WTC11 (cell line): ENCODE results near the gene TMEM144.

Experiments used
- CTCF ChIP-seq: fragments of 200-600 bp; IDR thresholded peaks from 2 replicates; pipeline ENCODE4 v1.8.0; 2022; ENCODE audit warnings: antibody characterized with exemption
- JUN ChIP-seq: sonication (generic); formaldehyde crosslinking; IDR thresholded peaks from 2 replicates; pipeline ENCODE4 v1.8.0; 2023; ENCODE audit warnings: mild to moderate bottlenecking, missing genetic modification reagents
- SMAD3 ChIP-seq: sonication (generic); formaldehyde crosslinking; IDR thresholded peaks from 2 replicates; pipeline ENCODE4 v1.8.0; 2022; ENCODE audit warnings: missing genetic modification reagents, mild to moderate bottlenecking, borderline replicate concordance
- TCF7 ChIP-seq: sonication (generic); formaldehyde crosslinking; IDR thresholded peaks from 2 replicates; pipeline ENCODE4 v1.8.0; 2022; ENCODE audit warnings: mild to moderate bottlenecking, low read depth, missing genetic modification reagents, moderate library complexity
- TEAD1 ChIP-seq: sonication (generic); formaldehyde crosslinking; IDR thresholded peaks from 2 replicates; pipeline ENCODE4 v1.8.0; 2022; ENCODE audit warnings: mild to moderate bottlenecking, missing genetic modification reagents
- TF ChIP-seq, protein P1 (sequence below): sonication (generic); formaldehyde crosslinking; IDR thresholded peaks from 2 replicates; pipeline ENCODE4 v1.8.1; 2022; ENCODE audit warnings: missing genetic modification reagents, borderline replicate concordance
- TF ChIP-seq, protein P2 (sequence below): sonication (generic); formaldehyde crosslinking; IDR thresholded peaks from 2 replicates; pipeline ENCODE4 v1.8.1; 2022; ENCODE audit warnings: low read depth, missing genetic modification reagents, borderline replicate concordance

- no peak for TF ChIP-seq CTCF
- TF ChIP-seq, protein P1, sequence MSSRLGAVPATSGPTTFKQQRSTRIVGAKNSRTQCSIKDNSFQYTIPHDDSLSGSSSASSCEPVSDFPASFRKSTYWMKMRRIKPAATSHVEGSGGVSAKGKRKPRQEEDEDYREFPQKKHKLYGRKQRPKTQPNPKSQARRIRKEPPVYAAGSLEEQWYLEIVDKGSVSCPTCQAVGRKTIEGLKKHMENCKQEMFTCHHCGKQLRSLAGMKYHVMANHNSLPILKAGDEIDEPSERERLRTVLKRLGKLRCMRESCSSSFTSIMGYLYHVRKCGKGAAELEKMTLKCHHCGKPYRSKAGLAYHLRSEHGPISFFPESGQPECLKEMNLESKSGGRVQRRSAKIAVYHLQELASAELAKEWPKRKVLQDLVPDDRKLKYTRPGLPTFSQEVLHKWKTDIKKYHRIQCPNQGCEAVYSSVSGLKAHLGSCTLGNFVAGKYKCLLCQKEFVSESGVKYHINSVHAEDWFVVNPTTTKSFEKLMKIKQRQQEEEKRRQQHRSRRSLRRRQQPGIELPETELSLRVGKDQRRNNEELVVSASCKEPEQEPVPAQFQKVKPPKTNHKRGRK (CRISPR knock-in tag) = no peak
- TF ChIP-seq SMAD3 (CRISPR knock-in tag) = no peak
- TF ChIP-seq TCF7 (CRISPR knock-in tag) = no peak
- TF ChIP-seq JUN (CRISPR knock-in tag) = no peak
- TF ChIP-seq TEAD1 (CRISPR knock-in tag) = no peak
- TF ChIP-seq, protein P2, sequence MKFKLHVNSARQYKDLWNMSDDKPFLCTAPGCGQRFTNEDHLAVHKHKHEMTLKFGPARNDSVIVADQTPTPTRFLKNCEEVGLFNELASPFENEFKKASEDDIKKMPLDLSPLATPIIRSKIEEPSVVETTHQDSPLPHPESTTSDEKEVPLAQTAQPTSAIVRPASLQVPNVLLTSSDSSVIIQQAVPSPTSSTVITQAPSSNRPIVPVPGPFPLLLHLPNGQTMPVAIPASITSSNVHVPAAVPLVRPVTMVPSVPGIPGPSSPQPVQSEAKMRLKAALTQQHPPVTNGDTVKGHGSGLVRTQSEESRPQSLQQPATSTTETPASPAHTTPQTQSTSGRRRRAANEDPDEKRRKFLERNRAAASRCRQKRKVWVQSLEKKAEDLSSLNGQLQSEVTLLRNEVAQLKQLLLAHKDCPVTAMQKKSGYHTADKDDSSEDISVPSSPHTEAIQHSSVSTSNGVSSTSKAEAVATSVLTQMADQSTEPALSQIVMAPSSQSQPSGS (CRISPR knock-in tag) = no peak
Measured at GRCh38 chr4:158200214-158200613, 10.1 kb upstream of the TMEM144 start.
